ENCODE measurements around the gene RFX7. TPM values are rescaled to one million over a fixed set of nuclear protein-coding genes. Genes with fewer than 3 reads are reported as not detected.

The RFX7 gene
- total RNA-seq, 1 donor from 2014 or later = 8.9 TPM

DNA sequence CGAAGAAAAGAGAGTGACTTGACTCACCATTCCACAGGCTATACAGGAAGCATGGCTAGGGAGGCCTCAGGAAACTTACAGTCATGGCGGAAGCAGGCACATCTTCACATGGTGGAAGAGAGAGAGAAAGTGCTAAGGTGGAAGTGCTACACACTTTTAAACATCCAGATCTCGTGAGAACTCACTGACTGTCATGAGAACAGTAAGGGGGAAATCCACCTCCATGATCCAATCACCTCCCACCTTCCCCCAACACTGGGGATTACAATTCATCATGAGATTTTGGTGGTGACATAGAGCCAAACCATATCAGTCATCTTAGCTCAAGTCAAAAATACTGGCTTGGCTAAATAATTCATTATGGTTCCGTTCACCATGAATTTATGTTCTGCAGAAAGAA lies 205.0 kb downstream of the RFX7 start:
- no peak for DNase-seq
- peaks cover 14% of the 10 kb centered on the region for H3K4me1 ChIP-seq
- no peaks in the 10 kb centered on the region for H3K27me3 ChIP-seq (ENCODE audit: low read depth)
- H3K36me3 ChIP-seq = no peaks in the 10 kb centered on the region
- intact Hi-C loops (cut with micrococcal nuclease) = no loop called here
- no peak overlapping the region for H3K27ac ChIP-seq (replicated peaks)
- no peaks in the 10 kb centered on the region for H3K9me3 ChIP-seq (replicated peaks)
- no peak overlapping the region for H3K4me3 ChIP-seq
- TF ChIP-seq, protein P1, sequence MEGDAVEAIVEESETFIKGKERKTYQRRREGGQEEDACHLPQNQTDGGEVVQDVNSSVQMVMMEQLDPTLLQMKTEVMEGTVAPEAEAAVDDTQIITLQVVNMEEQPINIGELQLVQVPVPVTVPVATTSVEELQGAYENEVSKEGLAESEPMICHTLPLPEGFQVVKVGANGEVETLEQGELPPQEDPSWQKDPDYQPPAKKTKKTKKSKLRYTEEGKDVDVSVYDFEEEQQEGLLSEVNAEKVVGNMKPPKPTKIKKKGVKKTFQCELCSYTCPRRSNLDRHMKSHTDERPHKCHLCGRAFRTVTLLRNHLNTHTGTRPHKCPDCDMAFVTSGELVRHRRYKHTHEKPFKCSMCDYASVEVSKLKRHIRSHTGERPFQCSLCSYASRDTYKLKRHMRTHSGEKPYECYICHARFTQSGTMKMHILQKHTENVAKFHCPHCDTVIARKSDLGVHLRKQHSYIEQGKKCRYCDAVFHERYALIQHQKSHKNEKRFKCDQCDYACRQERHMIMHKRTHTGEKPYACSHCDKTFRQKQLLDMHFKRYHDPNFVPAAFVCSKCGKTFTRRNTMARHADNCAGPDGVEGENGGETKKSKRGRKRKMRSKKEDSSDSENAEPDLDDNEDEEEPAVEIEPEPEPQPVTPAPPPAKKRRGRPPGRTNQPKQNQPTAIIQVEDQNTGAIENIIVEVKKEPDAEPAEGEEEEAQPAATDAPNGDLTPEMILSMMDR (IDR thresholded peaks at IDR 0.05; ENCODE audit: borderline replicate concordance) = no peak

DNA sequence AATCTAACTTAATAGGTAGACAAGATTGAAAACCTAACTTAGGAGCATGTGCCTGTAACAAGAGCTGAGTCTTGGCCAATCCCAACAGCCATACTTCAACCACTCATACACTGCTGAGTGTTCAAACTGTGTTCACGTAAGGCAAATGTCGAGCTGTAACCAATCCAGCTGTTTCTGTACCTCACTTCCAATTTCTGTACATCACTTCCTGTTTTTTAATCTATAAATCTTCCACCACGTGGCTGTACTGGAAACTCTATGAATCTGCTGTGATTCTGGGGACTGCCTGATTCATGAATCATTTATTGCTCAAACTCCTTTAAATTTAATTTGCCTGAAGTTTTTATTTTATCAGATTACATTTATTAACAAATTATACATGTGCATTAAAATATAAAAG lies 205.7 kb downstream of the RFX7 start:
- no peak for DNase-seq
- Histone ChIP-seq H3K4me1 (peaks cover 14% of the 10 kb centered on the region), H3K9me3 (replicated peaks) (no peaks in the 10 kb centered on the region), H3K27me3 (ENCODE audit: low read depth) (no peaks in the 10 kb centered on the region), H3K36me3 (no peaks in the 10 kb centered on the region), H3K4me3 (no peak overlapping the region), H3K27ac (replicated peaks) (no peak overlapping the region)
- TF ChIP-seq, protein P1 (IDR thresholded peaks at IDR 0.05; ENCODE audit: borderline replicate concordance) = no peak
- intact Hi-C loops (cut with micrococcal nuclease) = no loop called here

Other genes with a start within 250 kb of the RFX7 start
- 0.77 TPM for gene TEX9, start 121.5 kb upstream of the RFX7 start, total RNA-seq
- gene MNS1, start 221.3 kb upstream of the RFX7 start, total RNA-seq = 1.4 TPM